NOMO-1 treated with DMSO at 0.1 percent for 48 hours (cell line): ENCODE data around the gene SEC11C.

Experiments used
- DNase-seq: peaks from one replicate; lab custom pipeline; 2025; ENCODE audit not compliant: unreplicated experiment; lab: John Stamatoyannopoulos, UW

Gene SEC11C

GRCh38 chr18:59144483-59144882 is 4.8 kb downstream of the SEC11C start:
- no peak for DNase-seq

- no peak for DNase-seq
Measured at GRCh38 chr18:59145055-59145454, 5.4 kb downstream of the SEC11C start.

GRCh38 chr18:59148192-59148591 is 8.5 kb downstream of the SEC11C start:
- DNase-seq, result no peak

- DNase-seq, result no peak
Measured at GRCh38 chr18:59149007-59149406, 9.3 kb downstream of the SEC11C start.

- DNase-seq, result no peak
Measured at GRCh38 chr18:59149416-59149815, 9.7 kb downstream of the SEC11C start.

GRCh38 chr18:59150236-59150635 is 10.6 kb downstream of the SEC11C start:
- DNase-seq, result no peak

GRCh38 chr18:59155153-59155552 is 15.5 kb downstream of the SEC11C start:
- DNase-seq, result no peak

- no peak for DNase-seq
Measured at GRCh38 chr18:59156316-59156715, 16.6 kb downstream of the SEC11C start.

GRCh38 chr18:59159265-59159664 is 19.6 kb downstream of the SEC11C start:
- no peak for DNase-seq

- no peak for DNase-seq
Measured at GRCh38 chr18:59159986-59160385, 20.3 kb downstream of the SEC11C start.

GRCh38 chr18:59172664-59173249 is 33.1 kb downstream of the SEC11C start:
- no peak for DNase-seq

GRCh38 chr18:59177485-59177884 is 37.8 kb downstream of the SEC11C start:
- no peak for DNase-seq

- DNase-seq, result no peak
Measured at GRCh38 chr18:59180150-59180845, 40.6 kb downstream of the SEC11C start.

GRCh38 chr18:59182673-59183072 is 43.0 kb downstream of the SEC11C start:
- DNase-seq, result no peak

GRCh38 chr18:59189008-59189407 is 49.3 kb downstream of the SEC11C start:
- DNase-seq, result no peak

GRCh38 chr18:59189746-59190145 is 50.1 kb downstream of the SEC11C start:
- no peak for DNase-seq

- no peak for DNase-seq
Measured at GRCh38 chr18:59196161-59196725, 56.6 kb downstream of the SEC11C start.

- no peak for DNase-seq
Measured at GRCh38 chr18:59197636-59198035, 58.0 kb downstream of the SEC11C start.

- DNase-seq, result no peak
Measured at GRCh38 chr18:59198215-59198614, 58.5 kb downstream of the SEC11C start.

GRCh38 chr18:59200787-59201186 is 61.1 kb downstream of the SEC11C start:
- DNase-seq, result no peak

- DNase-seq, result no peak
Measured at GRCh38 chr18:59202258-59202820, 62.7 kb downstream of the SEC11C start.

GRCh38 chr18:59207506-59207905 is 67.8 kb downstream of the SEC11C start:
- DNase-seq, result no peak
